Gastroesophageal sphincter (tissue), 4 donors: Measurements from ENCODE around the gene NT5C1B. TPM values are rescaled to one million over a fixed set of nuclear protein-coding genes. Genes with fewer than 3 reads are reported as not detected.

Experiments used
- ATAC-seq: fragments of 150-250 bp; one replicate; pipeline ENCODE4 v1.9.1; 2016; ENCODE audit warnings: mild to moderate bottlenecking, moderate library complexity
- H3K27ac ChIP-seq, 4 donors: fragments of 200-600 bp; sonication (generic) in 3 of 4; 1 replicate in 3 of 4; 2 replicates in 1 of 4; pipeline ENCODE4 v1.5.1; 2016 to 2019
- H3K27me3 ChIP-seq: fragments of 200-600 bp; sonication (generic); one replicate; pipeline ENCODE4 v1.5.1; 2019
- H3K36me3 ChIP-seq, 2 donors: fragments of 200-600 bp; sonication (generic); one replicate each; pipeline ENCODE4 v1.5.1; 2019; ENCODE audit warnings: control low read depth in 1 of 2
- H3K4me1 ChIP-seq, 3 donors: fragments of 200-600 bp; sonication (generic); 1 replicate in 2 of 3; 2 replicates in 1 of 3; pipeline ENCODE4 v1.5.1; 2016 to 2019; ENCODE audit warnings: control low read depth in 2 of 3
- H3K4me3 ChIP-seq, 2 donors: fragments of 200-600 bp; sonication (generic); one replicate each; pipeline ENCODE4 v1.5.1; 2019; ENCODE audit warnings: mild to moderate bottlenecking in 1 of 2, moderate library complexity in 1 of 2
- H3K9me3 ChIP-seq, 3 donors: fragments of 200-600 bp; sonication (generic); one replicate each; pipeline ENCODE4 v1.5.1; 2017 to 2019; ENCODE audit warnings: control low read depth in 2 of 3
- EP300 ChIP-seq: sonication (generic); formaldehyde crosslinking; IDR thresholded peaks from one replicate; pipeline ENCODE4 v1.6.1; 2017; ENCODE audit warnings: antibody characterized with exemption, mild to moderate bottlenecking
- POLR2A ChIP-seq, 2 donors: fragments of 450-650 bp; IDR thresholded peaks; one replicate each; pipeline ENCODE4 v1.6.1; 2017; ENCODE audit warnings: antibody characterized with exemption in 2 of 2, mild to moderate bottlenecking in 2 of 2, moderate library complexity in 1 of 2
- POLR2AphosphoS5 ChIP-seq: sonication (generic); formaldehyde crosslinking; IDR thresholded peaks from one replicate; pipeline ENCODE4 v1.6.1; 2017; ENCODE audit warnings: antibody characterized with exemption
- WGBS, 2 donors: methylation state at CpG; one replicate each; pipeline ENCODE4 v1.1.5; 2018; ENCODE audit warnings: low coverage in 1 of 2; 5-methylcytosine and 5-hydroxymethylcytosine counted together
- total RNA-seq, 4 donors: library from RNA; depleted of rRNA; stranded (reverse); fragments of >200 nt; gene quantifications; one replicate each; pipeline ENCODE4 v1.1.0, GENCODE V29; 2016
- TF ChIP-seq, protein P1 (sequence below), 4 experiments: fragments of 200-600 bp in 2 of 4; fragments of 450-650 bp in 2 of 4; sonication (generic) in 1 of 4; IDR thresholded peaks; one replicate each; pipeline ENCODE4 v1.5.1; 2017 to 2019; ENCODE audit warnings: antibody characterized with exemption in 4 of 4, mild to moderate bottlenecking in 2 of 4, moderate library complexity in 2 of 4

NT5C1B gene
- total RNA-seq, 4 donors from 2014 or later: 0.39 TPM; not detected in 3

DNA sequence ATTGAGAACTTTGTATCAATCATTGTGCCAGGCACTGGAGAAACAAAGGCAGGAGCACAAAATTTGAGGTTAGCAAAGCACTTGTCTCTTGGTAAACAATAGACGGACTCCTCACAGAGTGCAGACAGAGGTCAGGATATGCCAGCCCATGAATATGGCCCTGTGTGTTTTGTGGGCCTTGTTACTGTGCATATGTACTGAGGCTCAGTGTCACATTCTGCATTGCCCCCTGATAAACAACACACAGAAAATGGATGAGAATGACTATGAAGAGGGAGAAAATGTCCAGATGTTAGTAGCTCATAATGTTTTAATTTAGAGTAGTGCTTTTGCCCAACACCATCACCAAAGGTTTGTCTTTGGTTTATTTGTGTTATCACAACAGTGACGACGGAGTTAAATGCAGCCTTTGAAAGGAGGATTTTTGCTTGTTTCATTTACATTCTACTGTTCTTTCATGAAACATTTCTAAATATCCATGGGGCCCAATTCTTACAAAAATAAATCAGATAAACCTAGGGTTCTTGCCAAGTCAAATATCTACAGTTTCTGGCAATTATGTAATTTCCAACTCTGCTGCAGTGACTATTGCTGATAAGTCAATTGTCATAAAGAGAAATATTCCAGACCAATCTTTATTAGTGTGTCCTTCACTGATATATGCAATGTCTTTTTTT, 14.6 kb upstream of the NT5C1B start:
- Histone ChIP-seq H3K4me1 (peaks cover 0 to 13% (median 0%) of the 10 kb centered on the region in 3 donors), H3K4me3 (no peak overlapping the region), H3K9me3 (no peaks in the 10 kb centered on the region), H3K36me3 (no peaks in the 10 kb centered on the region), H3K27ac (no peak overlapping the region), H3K27me3 (no peaks in the 10 kb centered on the region)
- no peak for TF ChIP-seq POLR2AphosphoS5
- TF ChIP-seq EP300: no peak
- no peak for TF ChIP-seq POLR2A (IDR thresholded peaks at IDR 0.05)
- TF ChIP-seq, protein P1, sequence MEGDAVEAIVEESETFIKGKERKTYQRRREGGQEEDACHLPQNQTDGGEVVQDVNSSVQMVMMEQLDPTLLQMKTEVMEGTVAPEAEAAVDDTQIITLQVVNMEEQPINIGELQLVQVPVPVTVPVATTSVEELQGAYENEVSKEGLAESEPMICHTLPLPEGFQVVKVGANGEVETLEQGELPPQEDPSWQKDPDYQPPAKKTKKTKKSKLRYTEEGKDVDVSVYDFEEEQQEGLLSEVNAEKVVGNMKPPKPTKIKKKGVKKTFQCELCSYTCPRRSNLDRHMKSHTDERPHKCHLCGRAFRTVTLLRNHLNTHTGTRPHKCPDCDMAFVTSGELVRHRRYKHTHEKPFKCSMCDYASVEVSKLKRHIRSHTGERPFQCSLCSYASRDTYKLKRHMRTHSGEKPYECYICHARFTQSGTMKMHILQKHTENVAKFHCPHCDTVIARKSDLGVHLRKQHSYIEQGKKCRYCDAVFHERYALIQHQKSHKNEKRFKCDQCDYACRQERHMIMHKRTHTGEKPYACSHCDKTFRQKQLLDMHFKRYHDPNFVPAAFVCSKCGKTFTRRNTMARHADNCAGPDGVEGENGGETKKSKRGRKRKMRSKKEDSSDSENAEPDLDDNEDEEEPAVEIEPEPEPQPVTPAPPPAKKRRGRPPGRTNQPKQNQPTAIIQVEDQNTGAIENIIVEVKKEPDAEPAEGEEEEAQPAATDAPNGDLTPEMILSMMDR (IDR thresholded peaks at IDR 0.05): no peak
- ATAC-seq: no peak
- WGBS, 2 donors: 64 to 72% methylated on average over 3 of the region's 3 CpGs

DNA sequence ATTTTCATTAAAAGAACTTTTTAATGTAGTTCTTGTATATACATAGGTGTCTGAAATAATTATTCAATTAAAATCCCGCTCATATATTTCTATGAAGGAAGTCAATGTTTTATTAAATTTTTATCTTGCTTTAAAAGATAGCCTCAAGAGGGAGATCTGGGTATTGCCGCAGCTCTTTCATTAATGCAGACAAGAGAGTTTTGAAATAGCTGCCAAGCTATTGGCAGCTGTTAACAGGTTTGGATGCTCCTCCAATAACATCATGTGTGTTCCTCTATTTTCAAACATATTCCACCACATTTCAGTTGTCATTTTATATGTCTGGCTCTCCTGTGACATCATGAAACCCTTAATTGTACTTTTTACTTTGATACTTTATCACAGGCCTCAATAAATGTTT, 12.9 kb upstream of the NT5C1B start:
- Histone ChIP-seq H3K36me3 (no peaks in the 10 kb centered on the region), H3K9me3 (no peaks in the 10 kb centered on the region), H3K27ac (no peak overlapping the region), H3K4me3 (no peak overlapping the region), H3K27me3 (no peaks in the 10 kb centered on the region), H3K4me1 (peaks cover 0 to 21% (median 3%) of the 10 kb centered on the region in 3 donors)
- WGBS, 2 donors: 90 to 96% methylated on average over 2 of the region's 2 CpGs
- no peak for ATAC-seq
- TF ChIP-seq EP300: no peak
- TF ChIP-seq, protein P1 (IDR thresholded peaks at IDR 0.05): no peak
- no peak for TF ChIP-seq POLR2AphosphoS5
- TF ChIP-seq POLR2A (IDR thresholded peaks at IDR 0.05): no peak

DNA sequence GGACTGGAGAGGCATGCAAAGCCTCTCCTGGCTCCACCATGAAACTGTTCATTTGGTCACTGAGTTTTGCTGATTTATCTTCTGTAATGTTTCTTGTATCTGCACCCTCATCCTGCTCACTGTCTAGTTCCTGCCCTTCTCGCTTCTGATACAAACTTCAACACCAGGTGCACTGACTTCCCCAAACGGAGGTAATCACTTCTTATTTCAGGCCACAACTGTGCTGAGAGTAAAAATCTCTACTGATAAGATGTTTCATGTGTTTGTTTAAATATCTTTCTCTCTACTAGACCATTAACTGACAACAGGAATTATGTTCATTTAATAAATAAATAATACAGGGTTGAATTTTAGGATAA, 10.9 kb upstream of the NT5C1B start:
- no peaks in the 10 kb centered on the region for H3K27me3 ChIP-seq
- H3K4me3 ChIP-seq: no peak overlapping the region
- no peaks in the 10 kb centered on the region for H3K9me3 ChIP-seq
- H3K4me1 ChIP-seq: peaks cover 0 to 21% (median 3%) of the 10 kb centered on the region in 3 donors
- 66 to 81% methylated on average over 2 of the region's 2 CpGs for WGBS, 2 donors
- no peak for ATAC-seq
- no peaks in the 10 kb centered on the region for H3K36me3 ChIP-seq
- TF ChIP-seq POLR2A (IDR thresholded peaks at IDR 0.05) (no peak), POLR2AphosphoS5 (no peak), EP300 (no peak)
- TF ChIP-seq, protein P1 (IDR thresholded peaks at IDR 0.05): no peak
- H3K27ac ChIP-seq: peak overlapping the region in 1 of 4 donors; percentile 17

DNA sequence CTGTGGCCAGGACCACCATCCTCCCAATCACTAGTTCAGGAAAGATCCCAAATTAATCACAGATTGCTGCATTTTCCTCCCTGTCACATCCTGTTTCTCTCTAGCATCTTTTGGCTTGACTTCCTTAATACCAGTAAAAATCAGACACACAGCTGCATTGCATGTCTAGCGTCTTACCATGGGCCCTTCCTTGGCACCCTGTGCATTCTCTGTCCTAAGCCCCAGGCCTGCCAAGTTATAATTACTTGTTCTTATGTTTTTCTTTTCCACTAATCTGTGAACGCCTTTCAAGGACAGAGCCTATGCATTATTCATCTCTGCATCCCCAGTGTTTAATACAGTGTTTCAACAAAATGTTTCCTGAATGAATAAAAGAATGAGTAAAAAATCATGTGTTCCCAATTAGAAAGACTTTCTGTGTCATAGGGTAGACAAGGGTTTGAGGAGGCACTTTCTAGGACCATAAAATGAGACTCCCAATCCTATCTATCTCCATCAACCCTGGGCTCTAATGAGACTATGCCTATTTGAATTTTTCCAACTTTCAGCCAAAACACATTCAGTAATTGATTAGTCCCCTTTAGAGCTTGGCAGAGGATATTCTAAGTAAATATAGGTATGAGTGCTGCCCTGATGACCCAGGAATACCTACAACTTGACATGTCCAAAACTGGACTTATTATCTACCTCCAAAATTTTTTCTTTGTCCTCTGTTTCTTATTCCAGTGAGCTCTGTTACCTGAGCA, 10.3 kb upstream of the NT5C1B start:
- no peak for ATAC-seq
- H3K27ac ChIP-seq: peak overlapping the region in 3 of 4 donors; percentile 30 to 51 (median 37)
- WGBS, 2 donors: 7% methylated on average over 2 of the region's 2 CpGs

More for the DNA sequence above, 10.3 kb upstream of the NT5C1B start:
- no peaks in the 10 kb centered on the region for H3K9me3 ChIP-seq
- TF ChIP-seq POLR2AphosphoS5: peak; percentile 9
- TF ChIP-seq, protein P1 (IDR thresholded peaks at IDR 0.05): no peak
- H3K4me3 ChIP-seq: no peak overlapping the region
- H3K27me3 ChIP-seq: no peaks in the 10 kb centered on the region
- peaks cover 0 to 21% (median 3%) of the 10 kb centered on the region in 3 donors for H3K4me1 ChIP-seq
- H3K36me3 ChIP-seq: no peaks in the 10 kb centered on the region
